Uterus (tissue), 4 donors: ENCODE data around the gene SUMO2. TPM values are rescaled to one million over a fixed set of nuclear protein-coding genes. Genes with fewer than 3 reads are reported as not detected.
"Not testable (repeated sequence)": the region's sequence is repeated elsewhere in the genome, so short reads cannot be mapped to it uniquely, and the experiment has no call there.

Experiments used
- DNase-seq, 2 donors: peaks; one replicate each; pipeline ENCODE4 v3.0.0-alpha.2; 2019 to 2020
- H3K27ac ChIP-seq, 2 donors: fragments of 200-600 bp; sonication (generic); 1 replicate in 1 of 2; 2 replicates in 1 of 2; pipeline ENCODE4 v1.5.1; 2016 to 2018
- H3K27me3 ChIP-seq, 2 donors: fragments of 200-600 bp; sonication (generic); one replicate each; pipeline ENCODE4 v1.5.1; 2018 to 2019; ENCODE audit warnings: control low read depth in 1 of 2
- H3K36me3 ChIP-seq, 2 donors: fragments of 200-600 bp; sonication (generic); one replicate each; pipeline ENCODE4 v1.5.1; 2019; ENCODE audit warnings: control low read depth in 1 of 2
- H3K4me1 ChIP-seq, 2 donors: fragments of 200-600 bp; sonication (generic); one replicate each; pipeline ENCODE4 v1.5.1; 2018 to 2019; ENCODE audit warnings: control low read depth in 1 of 2
- H3K4me3 ChIP-seq, 2 donors: fragments of 200-600 bp; sonication (generic); 1 replicate in 1 of 2; 2 replicates in 1 of 2; pipeline ENCODE4 v1.5.1; 2018 to 2019; ENCODE audit warnings: mild to moderate bottlenecking in 1 of 2
- H3K9me3 ChIP-seq, 2 donors: fragments of 200-600 bp; sonication (generic); one replicate each; pipeline ENCODE4 v1.5.1; 2019; ENCODE audit warnings: control low read depth in 1 of 2
- POLR2A ChIP-seq, 2 donors: fragments of 450-650 bp; IDR thresholded peaks; one replicate each; pipeline ENCODE4 v1.6.1; 2016; ENCODE audit warnings: antibody characterized with exemption in 2 of 2, mild to moderate bottlenecking in 1 of 2, moderate library complexity in 1 of 2
- intact Hi-C: fragments of 100-400 bp; cut with DNase I; formaldehyde crosslinking; loops from one replicate; pipeline ENCODE4 v1.15.1; 2023; ENCODE audit warnings: low total_unique reads
- total RNA-seq, 4 donors: library from RNA; depleted of rRNA in 3 of 4; stranded (reverse); fragments of >200 nt in 3 of 4; gene quantifications; one replicate each; pipeline versions ENCODE4 v1.1.0 to v1.2.4, GENCODE V29; 2014 to 2023
- TF ChIP-seq, protein P1 (sequence below), 4 experiments: fragments of 200-600 bp in 2 of 4; fragments of 450-650 bp in 2 of 4; sonication (generic) in 2 of 4; IDR thresholded peaks; one replicate each; pipeline ENCODE4 v1.5.1; 2016 to 2019; ENCODE audit warnings: antibody characterized with exemption in 4 of 4, mild to moderate bottlenecking in 2 of 4, moderate library complexity in 1 of 4
- donor health status: DM: yes; HTN: yes; CAD: no.

SUMO2 gene
- total RNA-seq, 4 donors from 2014 or later, result 57.4 to 427 (median 102) TPM

DNA sequence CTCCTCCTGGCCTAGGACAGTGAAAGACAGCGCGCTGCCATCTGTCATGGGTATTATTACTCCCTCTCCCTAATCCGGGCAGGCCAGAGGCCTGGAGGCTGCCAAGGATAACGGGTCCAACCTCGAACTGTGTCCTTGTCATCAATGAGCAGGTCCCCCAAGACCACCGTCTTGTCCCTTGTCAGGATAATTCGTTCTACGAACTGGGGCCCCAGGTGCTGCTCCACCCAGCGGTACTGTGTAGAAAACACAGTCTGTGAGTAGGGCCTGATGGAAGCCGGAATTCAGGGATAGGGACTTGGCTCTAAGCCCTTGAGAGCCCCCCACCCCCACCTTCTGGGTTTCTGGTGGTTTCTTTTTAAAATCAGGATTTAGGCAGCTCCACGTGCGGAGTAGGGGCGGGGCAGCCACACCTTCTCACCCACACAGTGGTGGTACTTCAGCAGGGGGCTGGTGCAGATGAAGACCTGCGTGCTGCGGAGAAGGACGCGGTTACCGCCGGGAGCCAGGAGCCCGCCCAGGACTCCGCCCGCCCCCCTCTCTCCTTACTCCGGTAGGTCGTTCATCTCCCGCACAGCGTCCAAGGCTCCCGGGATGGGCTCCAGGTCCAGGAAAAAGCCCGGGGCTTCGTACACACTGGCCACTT, 52.0 kb downstream of the SUMO2 start:
- TF ChIP-seq POLR2A (IDR thresholded peaks at IDR 0.05), result no peak
- TF ChIP-seq, protein P1, sequence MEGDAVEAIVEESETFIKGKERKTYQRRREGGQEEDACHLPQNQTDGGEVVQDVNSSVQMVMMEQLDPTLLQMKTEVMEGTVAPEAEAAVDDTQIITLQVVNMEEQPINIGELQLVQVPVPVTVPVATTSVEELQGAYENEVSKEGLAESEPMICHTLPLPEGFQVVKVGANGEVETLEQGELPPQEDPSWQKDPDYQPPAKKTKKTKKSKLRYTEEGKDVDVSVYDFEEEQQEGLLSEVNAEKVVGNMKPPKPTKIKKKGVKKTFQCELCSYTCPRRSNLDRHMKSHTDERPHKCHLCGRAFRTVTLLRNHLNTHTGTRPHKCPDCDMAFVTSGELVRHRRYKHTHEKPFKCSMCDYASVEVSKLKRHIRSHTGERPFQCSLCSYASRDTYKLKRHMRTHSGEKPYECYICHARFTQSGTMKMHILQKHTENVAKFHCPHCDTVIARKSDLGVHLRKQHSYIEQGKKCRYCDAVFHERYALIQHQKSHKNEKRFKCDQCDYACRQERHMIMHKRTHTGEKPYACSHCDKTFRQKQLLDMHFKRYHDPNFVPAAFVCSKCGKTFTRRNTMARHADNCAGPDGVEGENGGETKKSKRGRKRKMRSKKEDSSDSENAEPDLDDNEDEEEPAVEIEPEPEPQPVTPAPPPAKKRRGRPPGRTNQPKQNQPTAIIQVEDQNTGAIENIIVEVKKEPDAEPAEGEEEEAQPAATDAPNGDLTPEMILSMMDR (IDR thresholded peaks at IDR 0.05), result peak in 2 of 4 experiments; percentile 16 to 31
- H3K4me3 ChIP-seq, result peak overlapping the region; percentile 74 to 77
- H3K36me3 ChIP-seq, result no peaks in the 10 kb centered on the region
- peak in 1 of 2 donors; percentile 56 for DNase-seq
- H3K27me3 ChIP-seq, result no peaks in the 10 kb centered on the region
- H3K27ac ChIP-seq, result peak overlapping the region; percentile 88 to 90
- peaks cover 0 to 8% of the 10 kb centered on the region in 2 donors for H3K4me1 ChIP-seq
- no peaks in the 10 kb centered on the region for H3K9me3 ChIP-seq
- intact Hi-C loops, result no loop called here

DNA sequence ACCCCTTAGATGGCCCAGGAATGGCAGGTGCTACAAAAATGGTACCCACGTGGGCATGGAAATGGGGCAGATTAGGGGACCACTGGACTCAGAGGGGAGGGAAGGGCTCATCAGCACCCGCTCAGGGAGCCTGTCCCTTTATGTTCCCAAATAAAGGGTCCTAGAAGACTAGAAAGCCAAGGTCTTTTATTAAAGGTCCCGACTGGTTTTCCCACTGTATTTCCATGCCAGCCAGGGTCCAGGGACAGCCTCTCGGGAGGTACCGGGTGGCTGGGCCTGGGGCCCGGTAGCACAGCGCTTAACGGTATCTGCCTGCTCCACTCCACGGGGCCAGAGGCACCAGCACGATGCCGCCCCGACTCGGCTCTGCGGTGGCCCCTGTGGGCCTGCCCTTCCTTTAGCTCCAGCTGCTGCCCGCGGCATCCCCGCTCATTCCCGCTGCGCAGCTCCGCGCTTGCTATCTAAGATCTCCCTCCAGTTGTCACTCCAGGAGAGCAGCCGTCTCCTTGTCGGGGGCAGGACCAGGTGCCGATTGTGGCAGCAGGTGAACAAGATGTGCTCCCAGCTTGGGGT, 52.6 kb downstream of the SUMO2 start:
- peaks cover 0 to 8% of the 10 kb centered on the region in 2 donors for H3K4me1 ChIP-seq
- H3K4me3 ChIP-seq, result no peak overlapping the region
- no peaks in the 10 kb centered on the region for H3K36me3 ChIP-seq
- H3K9me3 ChIP-seq, result no peaks in the 10 kb centered on the region
- TF ChIP-seq POLR2A (IDR thresholded peaks at IDR 0.05), result no peak
- TF ChIP-seq, protein P1 (IDR thresholded peaks at IDR 0.05), result no peak
- peak overlapping the region; percentile 88 to 90 for H3K27ac ChIP-seq
- DNase-seq, result no peak
- no peaks in the 10 kb centered on the region for H3K27me3 ChIP-seq
- intact Hi-C loops, result no loop called here

DNA sequence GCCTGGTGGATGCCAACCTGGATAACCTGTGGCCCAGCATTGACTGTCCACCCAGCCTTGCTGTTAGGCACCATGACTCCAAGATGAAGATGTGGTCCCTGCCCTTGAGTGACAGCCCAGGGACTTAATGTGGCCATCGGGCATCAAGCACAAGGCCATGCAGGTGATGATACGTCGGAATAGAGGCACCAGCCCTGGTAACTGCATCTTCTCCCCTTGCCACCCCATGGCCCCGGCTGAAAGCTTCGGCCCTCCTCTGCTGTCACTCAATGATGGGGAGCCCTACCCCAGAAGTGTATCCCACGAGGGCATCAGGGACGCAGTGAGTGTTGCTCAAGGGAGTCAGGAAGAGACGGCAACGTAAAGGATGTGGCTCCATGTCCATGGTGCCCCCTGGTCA, 53.2 kb downstream of the SUMO2 start:
- Histone ChIP-seq H3K4me3 (no peak overlapping the region), H3K36me3 (no peaks in the 10 kb centered on the region), H3K4me1 (peaks cover 0 to 8% of the 10 kb centered on the region in 2 donors), H3K27ac (no peak overlapping the region), H3K9me3 (no peaks in the 10 kb centered on the region), H3K27me3 (no peaks in the 10 kb centered on the region)
- DNase-seq, result no peak
- TF ChIP-seq POLR2A (IDR thresholded peaks at IDR 0.05), result no peak
- TF ChIP-seq, protein P1 (IDR thresholded peaks at IDR 0.05), result no peak
- intact Hi-C loops, result no loop called here

DNA sequence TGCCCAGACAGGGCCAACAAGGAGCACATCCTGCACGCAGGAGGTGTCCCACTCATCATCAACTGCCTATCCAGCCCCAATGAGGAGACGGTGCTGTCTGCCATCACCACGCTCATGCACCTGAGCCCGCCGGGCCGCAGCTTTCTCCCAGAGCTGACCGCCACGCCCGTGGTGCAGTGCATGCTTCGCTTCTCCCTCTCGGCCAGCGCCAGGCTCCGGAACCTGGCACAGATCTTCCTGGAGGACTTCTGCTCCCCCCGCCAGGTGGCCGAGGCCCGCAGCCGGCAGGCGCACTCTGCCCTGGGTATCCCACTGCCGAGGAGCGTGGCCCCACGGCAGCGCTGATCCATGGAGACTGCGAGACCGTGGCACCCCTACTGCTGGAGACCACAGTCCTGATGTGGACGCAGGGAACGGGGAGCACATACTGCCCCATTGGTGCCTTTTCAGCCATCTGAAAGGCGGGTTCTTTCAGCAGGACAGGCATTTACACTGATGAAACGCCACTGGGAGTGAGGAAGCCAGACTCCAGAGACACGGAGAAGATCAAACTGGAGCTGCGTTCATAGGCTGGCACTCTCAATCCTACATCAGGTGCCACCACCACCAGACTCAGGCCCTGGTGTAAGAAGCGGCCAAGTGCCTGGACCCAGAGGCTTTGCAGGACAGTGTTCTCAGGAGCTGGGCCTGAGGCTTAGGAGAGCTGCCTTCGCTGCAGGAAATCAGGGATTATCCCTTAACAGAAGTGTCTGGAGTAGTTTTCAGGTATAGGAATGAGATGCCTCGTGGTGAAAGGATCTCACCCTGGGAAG, 53.9 kb downstream of the SUMO2 start:
- intact Hi-C loops, result no loop called here
- H3K27me3 ChIP-seq, result no peaks in the 10 kb centered on the region
- DNase-seq, result no peak

DNA sequence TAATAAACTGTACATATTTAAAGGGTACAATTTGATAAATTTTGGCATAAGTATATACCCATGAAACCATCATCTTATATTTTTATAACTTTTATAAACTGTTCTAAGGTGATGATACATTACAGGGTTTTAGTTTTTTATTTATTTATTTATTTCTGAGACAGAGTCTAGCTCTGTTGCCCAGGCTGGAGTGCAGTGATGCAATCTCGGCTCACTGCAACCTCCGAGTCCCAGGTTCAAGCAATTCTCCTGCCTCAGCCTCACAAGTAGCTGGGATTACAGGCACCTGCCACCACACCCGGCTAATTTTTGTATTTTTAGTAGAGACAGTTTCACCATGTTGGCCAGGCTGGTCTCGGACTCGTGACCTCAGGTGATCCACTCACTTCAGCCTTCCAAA, 54.8 kb downstream of the SUMO2 start:
- intact Hi-C loops, H3K36me3 ChIP-seq, H3K27me3 ChIP-seq, H3K9me3 ChIP-seq, DNase-seq, H3K27ac ChIP-seq, H3K4me1 ChIP-seq, H3K4me3 ChIP-seq: not testable (repeated sequence)

More for the DNA sequence above, 53.9 kb downstream of the SUMO2 start:
- H3K36me3 ChIP-seq, result no peaks in the 10 kb centered on the region
- no peak overlapping the region for H3K27ac ChIP-seq
- H3K4me3 ChIP-seq, result no peak overlapping the region
- TF ChIP-seq POLR2A (IDR thresholded peaks at IDR 0.05), result no peak
- TF ChIP-seq, protein P1 (IDR thresholded peaks at IDR 0.05), result no peak
- no peaks in the 10 kb centered on the region for H3K9me3 ChIP-seq
- H3K4me1 ChIP-seq, result peaks cover 0 to 8% of the 10 kb centered on the region in 2 donors
